DOHH2 (cell line): ENCODE data around the gene AK1.

Experiments used
- EZH2phosphoT487 ChIP-seq: fragments of 200-600 bp; sonication (generic); IDR thresholded peaks from 2 replicates; pipeline ENCODE4 v1.6.1; 2017; ENCODE audit warnings: borderline replicate concordance, mild to moderate bottlenecking, antibody characterized with exemption, low read length, moderate library complexity, mixed read lengths
- TF ChIP-seq, protein P1 (sequence below): fragments of 200-600 bp; sonication (generic); IDR thresholded peaks from one replicate; pipeline ENCODE4 v1.5.1; 2014; ENCODE audit warnings: antibody characterized with exemption, mild to moderate bottlenecking, low read depth, low read length; ENCODE audit not compliant: poor library complexity, severe bottlenecking

DNA sequence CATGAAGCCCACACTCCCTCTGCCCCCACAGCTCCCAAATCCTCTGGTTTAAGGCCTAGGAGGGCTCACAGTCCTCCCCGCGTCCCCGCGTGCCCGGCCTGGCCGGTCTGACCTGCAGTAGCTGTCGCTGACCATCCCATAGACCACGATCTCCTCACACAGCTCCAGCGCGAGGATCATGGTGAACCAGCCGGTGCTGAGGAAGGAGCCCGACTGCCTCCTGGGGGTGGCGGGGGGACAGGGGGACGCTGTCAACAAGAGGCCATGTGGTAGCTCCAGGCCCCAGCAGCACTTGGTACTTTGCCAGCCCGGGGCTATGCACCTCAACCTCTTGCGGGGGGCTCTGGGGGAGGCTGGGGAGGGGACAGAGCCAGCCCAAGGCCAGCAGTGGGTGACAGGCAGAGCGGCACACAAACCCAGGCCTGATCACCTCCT lies 32.4 kb upstream of the AK1 start:
- TF ChIP-seq, protein P1, sequence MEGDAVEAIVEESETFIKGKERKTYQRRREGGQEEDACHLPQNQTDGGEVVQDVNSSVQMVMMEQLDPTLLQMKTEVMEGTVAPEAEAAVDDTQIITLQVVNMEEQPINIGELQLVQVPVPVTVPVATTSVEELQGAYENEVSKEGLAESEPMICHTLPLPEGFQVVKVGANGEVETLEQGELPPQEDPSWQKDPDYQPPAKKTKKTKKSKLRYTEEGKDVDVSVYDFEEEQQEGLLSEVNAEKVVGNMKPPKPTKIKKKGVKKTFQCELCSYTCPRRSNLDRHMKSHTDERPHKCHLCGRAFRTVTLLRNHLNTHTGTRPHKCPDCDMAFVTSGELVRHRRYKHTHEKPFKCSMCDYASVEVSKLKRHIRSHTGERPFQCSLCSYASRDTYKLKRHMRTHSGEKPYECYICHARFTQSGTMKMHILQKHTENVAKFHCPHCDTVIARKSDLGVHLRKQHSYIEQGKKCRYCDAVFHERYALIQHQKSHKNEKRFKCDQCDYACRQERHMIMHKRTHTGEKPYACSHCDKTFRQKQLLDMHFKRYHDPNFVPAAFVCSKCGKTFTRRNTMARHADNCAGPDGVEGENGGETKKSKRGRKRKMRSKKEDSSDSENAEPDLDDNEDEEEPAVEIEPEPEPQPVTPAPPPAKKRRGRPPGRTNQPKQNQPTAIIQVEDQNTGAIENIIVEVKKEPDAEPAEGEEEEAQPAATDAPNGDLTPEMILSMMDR = no peak
- TF ChIP-seq EZH2phosphoT487 = no peak
